ENCODE data around the gene HDAC4. TPM values are rescaled to one million over a fixed set of nuclear protein-coding genes. Genes with fewer than 3 reads are reported as not detected.

HDAC4 gene
- total and polyA plus RNA-seq, 9 of the 15 experiments (the other 6 are each of a cell fraction or from before 2014, with no cell fraction given) = 0.11 to 20.2 (median 4.0) TPM

DNA sequence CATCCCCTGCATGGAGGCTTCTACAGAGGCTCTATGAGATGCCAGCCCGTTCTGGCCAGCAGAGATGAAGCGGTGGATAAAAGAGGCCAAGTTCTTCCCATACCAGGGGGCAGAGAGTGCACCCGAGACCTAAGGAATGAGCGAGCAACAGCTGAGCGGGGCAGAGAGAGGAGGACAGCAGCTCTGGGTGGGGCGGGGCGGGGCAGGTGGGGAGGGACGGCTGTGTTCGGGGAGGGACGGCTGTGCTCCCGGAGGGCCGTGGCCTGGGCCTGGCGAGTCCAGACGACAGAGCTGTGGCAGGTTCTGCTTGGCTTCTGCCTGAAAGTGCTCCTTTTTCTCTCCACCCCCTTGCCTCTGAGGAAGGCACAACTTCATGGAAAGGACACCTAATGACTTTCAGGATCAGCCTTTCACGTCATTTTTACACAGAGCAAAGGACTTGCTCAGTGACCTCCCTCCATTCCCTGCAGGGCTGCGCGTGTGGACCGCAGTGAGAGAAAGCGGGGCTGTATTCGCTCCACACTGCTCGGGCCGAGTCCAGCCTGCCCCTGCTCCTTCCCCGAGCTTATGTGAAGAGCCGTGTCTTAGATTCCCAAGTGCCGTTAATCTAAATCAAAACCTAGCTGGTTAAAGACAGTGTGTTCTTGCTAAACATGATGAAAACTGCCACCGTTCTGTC is 232.9 kb downstream of the HDAC4 start (continued):
- TF ChIP-seq ZNF232 (CRISPR knock-in tag; IDR thresholded peaks at IDR 0.05) = no peak
- TF ChIP-seq, protein P1, sequence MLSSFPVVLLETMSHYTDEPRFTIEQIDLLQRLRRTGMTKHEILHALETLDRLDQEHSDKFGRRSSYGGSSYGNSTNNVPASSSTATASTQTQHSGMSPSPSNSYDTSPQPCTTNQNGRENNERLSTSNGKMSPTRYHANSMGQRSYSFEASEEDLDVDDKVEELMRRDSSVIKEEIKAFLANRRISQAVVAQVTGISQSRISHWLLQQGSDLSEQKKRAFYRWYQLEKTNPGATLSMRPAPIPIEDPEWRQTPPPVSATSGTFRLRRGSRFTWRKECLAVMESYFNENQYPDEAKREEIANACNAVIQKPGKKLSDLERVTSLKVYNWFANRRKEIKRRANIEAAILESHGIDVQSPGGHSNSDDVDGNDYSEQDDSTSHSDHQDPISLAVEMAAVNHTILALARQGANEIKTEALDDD (IDR thresholded peaks at IDR 0.05) = no peak
- TF ChIP-seq SREBF2 (CRISPR knock-in tag; IDR thresholded peaks at IDR 0.05) = no peak

DNA sequence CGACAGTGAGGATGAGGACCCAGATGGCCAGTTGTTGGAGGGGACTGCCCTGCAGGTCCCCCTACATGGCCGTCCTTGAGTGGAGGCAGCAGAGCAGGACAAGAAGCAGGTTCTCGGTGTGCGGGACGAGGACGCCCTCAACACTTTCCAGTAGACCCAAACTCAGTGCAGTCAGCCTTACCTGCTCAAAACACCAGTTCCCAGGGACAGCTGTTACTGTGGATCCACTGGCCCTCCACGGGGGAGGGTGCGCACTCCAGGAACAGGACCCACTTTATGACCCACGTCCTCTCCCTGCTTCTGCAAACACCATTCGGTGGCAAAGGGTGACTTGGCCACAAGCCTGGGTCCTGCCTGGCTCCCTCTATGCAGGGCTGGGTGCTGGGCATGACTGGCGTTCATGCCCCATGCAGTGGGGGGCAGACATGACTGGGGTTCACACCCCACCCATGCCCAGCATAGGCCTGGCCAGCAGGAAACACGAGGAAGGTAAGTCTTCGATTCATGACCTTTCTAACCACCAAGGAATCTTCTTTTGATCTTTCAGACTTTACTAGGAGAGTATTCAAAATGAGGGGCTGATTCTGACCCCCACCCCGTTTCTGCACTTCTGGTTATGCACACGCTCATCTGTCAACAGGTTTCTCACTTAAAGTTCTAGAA is 233.7 kb downstream of the HDAC4 start:
- WGBS (ENCODE audit: insufficient coverage, low coverage, missing lambda C conversion rate) = 93% methylated on average over 7 of the region's 15 CpGs
- CTCF ChIA-PET (ENCODE audit: low intra/inter-chr PET ratio) = no interaction called here
- FAIRE-seq = no peak
- TF ChIP-seq ARID3A (IDR thresholded peaks at IDR 0.05; ENCODE audit: borderline replicate concordance, low read depth, low read length) (no peak), TRIM25 (IDR thresholded peaks at IDR 0.05; ENCODE audit: borderline replicate concordance) (no peak), ZNF140 (CRISPR knock-in tag; IDR thresholded peaks at IDR 0.05) (no peak), STAT5A (IDR thresholded peaks at IDR 0.05; ENCODE audit: borderline replicate concordance, low read length) (no peak), SMARCC2 (IDR thresholded peaks at IDR 0.05; ENCODE audit: low read depth) (no peak), HIVEP1 (CRISPR knock-in tag; IDR thresholded peaks at IDR 0.05) (no peak), ZNF384 (IDR thresholded peaks at IDR 0.05; ENCODE audit: low read depth, low read length) (no peak), SNAPC5 (CRISPR knock-in tag; IDR thresholded peaks at IDR 0.05) (no peak), ZNF778 (CRISPR knock-in tag; IDR thresholded peaks at IDR 0.05) (no peak), NCOA4 (IDR thresholded peaks at IDR 0.05; ENCODE audit: partially characterized antibody) (no peak), RBBP5 (IDR thresholded peaks at IDR 0.05; ENCODE audit: borderline replicate concordance, insufficient read depth, low read length, poor library complexity, severe bottlenecking) (no peak), CXXC5 (CRISPR knock-in tag; IDR thresholded peaks at IDR 0.05) (no peak), CEBPB (tag; IDR thresholded peaks at IDR 0.05) (no peak)

More for the DNA sequence above, 233.7 kb downstream of the HDAC4 start:
- Histone ChIP-seq H3K4me1 (replicated peaks in 1 of 2; ENCODE audit: control insufficient read depth in 2 of 2, insufficient read depth in 2 of 2, low read length in 2 of 2) (no peaks in the 10 kb centered on the region; a peak in 1 of 5 replicates), H3K9me1 (ENCODE audit: control insufficient read depth, insufficient read depth, low read length) (no peaks in the 10 kb centered on the region), H3K4me3 (no peak overlapping the region), H3K79me2 (ENCODE audit: control insufficient read depth, insufficient read depth, low read length) (no peaks in the 10 kb centered on the region), H3K36me3 (ENCODE audit: control insufficient read depth, insufficient read depth, low read length) (no peaks in the 10 kb centered on the region), H4K20me1 (replicated peaks; ENCODE audit: control insufficient read depth, insufficient read depth, low read length) (no peaks in the 10 kb centered on the region), H3K9ac (ENCODE audit: insufficient read depth in 1 of 2, low read depth in 2 of 2, low read length in 2 of 2) (no peak overlapping the region; a peak in 1 of 4 replicates), H3K9me3 (replicated peaks; ENCODE audit: control insufficient read depth, insufficient read depth, low read depth, low read length) (no peaks in the 10 kb centered on the region), H3K27me3 (ENCODE audit: control insufficient read depth in 2 of 2, insufficient read depth in 2 of 2, low read length in 2 of 2) (no peaks in the 10 kb centered on the region), H2AFZ (ENCODE audit: low read depth, low read length) (no peak overlapping the region), H3K27ac (ENCODE audit: extremely low read depth, low read depth, low read length) (no peak overlapping the region), H3K4me2 (ENCODE audit: insufficient read depth, low read length) (no peak overlapping the region)
- ATAC-seq = no peak
- POLR2A ChIA-PET = no interaction called here
- DNase-seq (ENCODE audit: extremely low read depth in 1 of 4, low spot score in 3 of 4) = no peak
- in situ Hi-C loops (cut with MboI) = no loop called here
- BruUV-seq (replicated peaks) = no TSS peak
- intact Hi-C loops (cut with micrococcal nuclease) = no loop called here
